ENCODE results near the gene DAND5.
A peak's percentile ranks its signal among the peaks of the same experiment; 100 is the strongest.
"Not testable (repeated sequence)": the region's sequence is repeated elsewhere in the genome, so short reads cannot be mapped to it uniquely, and the experiment has no call there.

Gene DAND5

GRCh38 chr19:12953138-12953798 lies 16.1 kb upstream of the DAND5 start:
- no peak for TF ChIP-seq CTCF (IDR thresholded peaks at IDR 0.05; ENCODE audit: low read length, missing control alignments)
- H3K4me3 ChIP-seq (replicated peaks; ENCODE audit: low read depth, low read length): peak overlapping the region; percentile 3
- no peak for DNase-seq (ENCODE audit: low read depth)

GRCh38 chr19:12953799-12954611 lies 15.4 kb upstream of the DAND5 start:
- TF ChIP-seq CTCF (IDR thresholded peaks at IDR 0.05; ENCODE audit: low read length, missing control alignments): no peak
- no peak overlapping the region for H3K4me3 ChIP-seq (replicated peaks; ENCODE audit: low read depth, low read length)
- DNase-seq (ENCODE audit: low read depth): no peak

- no peak for TF ChIP-seq CTCF (IDR thresholded peaks at IDR 0.05; ENCODE audit: low read length, missing control alignments)
- DNase-seq (ENCODE audit: low read depth): no peak
- H3K4me3 ChIP-seq (replicated peaks; ENCODE audit: low read depth, low read length): no peak overlapping the region
Observed at GRCh38 chr19:12954612-12954962, 14.8 kb upstream of the DAND5 start.

GRCh38 chr19:12955575-12955974 lies 13.8 kb upstream of the DAND5 start:
- peak overlapping the region; percentile 93 for H3K4me3 ChIP-seq (replicated peaks; ENCODE audit: low read depth, low read length)
- DNase-seq (ENCODE audit: low read depth): not testable (repeated sequence)

- TF ChIP-seq CTCF (IDR thresholded peaks at IDR 0.05; ENCODE audit: low read length, missing control alignments): no peak
- H3K4me3 ChIP-seq (replicated peaks; ENCODE audit: low read depth, low read length): peak overlapping the region; percentile 93
- DNase-seq (ENCODE audit: low read depth): no peak
Observed at GRCh38 chr19:12955996-12956395, 13.4 kb upstream of the DAND5 start.

- no peak for TF ChIP-seq CTCF (IDR thresholded peaks at IDR 0.05; ENCODE audit: low read length, missing control alignments)
- peak; percentile 80 for DNase-seq (ENCODE audit: low read depth)
- H3K4me3 ChIP-seq (replicated peaks; ENCODE audit: low read depth, low read length): peak within 1 kb of the TSS; percentile 93
Observed at GRCh38 chr19:12956446-12957388, 12.7 kb upstream of the DAND5 start, which contains the start of gene GADD45GIP1. Gene GADD45GIP1, minus strand, starts transcription at chr19:12957223. Its CDS starts 11 bp downstream, at chr19:12957212.

- DNase-seq (ENCODE audit: low read depth): not testable (repeated sequence)
- H3K4me3 ChIP-seq (replicated peaks; ENCODE audit: low read depth, low read length): peak overlapping the region; percentile 93
Observed at GRCh38 chr19:12957389-12957952, 11.9 kb upstream of the DAND5 start.

Measured in fibroblast of pulmonary artery (primary cell).